ENCODE results near the gene CPD.
"Not testable (repeated sequence)": the region's sequence is repeated elsewhere in the genome, so short reads cannot be mapped to it uniquely, and the experiment has no call there.

Gene CPD

GRCh38 chr17:30378825-30379302, at the start of gene CPD:
TSS of gene CPD (plus strand) at chr17:30378927. CDS start at chr17:30378981, 54 bp downstream.
- DNase-seq = peak; percentile 95 to 98

- DNase-seq = no peak
Observed at GRCh38 chr17:30332057-30332542, 46.6 kb upstream of the CPD start.

- no peak for DNase-seq
Observed at GRCh38 chr17:30333503-30334360, 45.0 kb upstream of the CPD start, which contains the start of gene TMIGD1. TSS of gene TMIGD1 (minus strand) at chr17:30334057. CDS start at chr17:30332133, 1,924 bp downstream.

GRCh38 chr17:30334421-30334820, 44.3 kb upstream of the CPD start:
- DNase-seq = no peak

- DNase-seq = no peak
Observed at GRCh38 chr17:30336369-30337171, 42.2 kb upstream of the CPD start.

GRCh38 chr17:30337393-30337999, 41.2 kb upstream of the CPD start:
- no peak for DNase-seq

- DNase-seq = no peak
Observed at GRCh38 chr17:30339086-30339485, 39.6 kb upstream of the CPD start.

GRCh38 chr17:30340801-30341356, 37.8 kb upstream of the CPD start:
- no peak for DNase-seq

- no peak for DNase-seq
Observed at GRCh38 chr17:30341703-30342249, 37.0 kb upstream of the CPD start.

GRCh38 chr17:30343244-30343643, 35.5 kb upstream of the CPD start:
- DNase-seq = not testable (repeated sequence)

- peak in 1 of 2 donors; percentile 14 for DNase-seq
Observed at GRCh38 chr17:30343796-30344195, 34.9 kb upstream of the CPD start.

- peak; percentile 68 to 74 for DNase-seq
Observed at GRCh38 chr17:30344283-30345088, 34.2 kb upstream of the CPD start.

GRCh38 chr17:30345089-30345433, 33.7 kb upstream of the CPD start:
- DNase-seq = no peak

- no peak for DNase-seq
Observed at GRCh38 chr17:30345527-30346075, 33.1 kb upstream of the CPD start.

- DNase-seq = no peak
Observed at GRCh38 chr17:30346221-30346795, 32.4 kb upstream of the CPD start.

GRCh38 chr17:30347488-30347887, 31.2 kb upstream of the CPD start:
- no peak for DNase-seq

- DNase-seq = no peak
Observed at GRCh38 chr17:30349252-30349651, 29.5 kb upstream of the CPD start.

- DNase-seq = not testable (repeated sequence)
Observed at GRCh38 chr17:30351263-30351662, 27.5 kb upstream of the CPD start.

- no peak for DNase-seq
Observed at GRCh38 chr17:30351735-30352134, 27.0 kb upstream of the CPD start.

GRCh38 chr17:30352240-30352814, 26.4 kb upstream of the CPD start:
- DNase-seq = no peak

Measured in hippocampal formation (tissue), 2 donors.